Stomach (tissue), 9 donors: ENCODE results near the gene CTNND1. TPM values are rescaled to one million over a fixed set of nuclear protein-coding genes. Genes with fewer than 3 reads are reported as not detected.

Experiments
- DNase-seq, 2 donors: peaks; one replicate each; pipeline versions ENCODE4 v3.0.0 to v3.0.0-alpha.2; 2013 to 2019
- H3K27ac ChIP-seq, 5 donors: fragments of 200-600 bp in 4 of 5; sonication (generic) in 4 of 5; one replicate each; pipeline ENCODE4 v1.5.1; 2013 to 2019; ENCODE audit warnings: mild to moderate bottlenecking in 1 of 5, moderate library complexity in 1 of 5
- H3K27me3 ChIP-seq, 3 donors: fragments of 200-600 bp; sonication (generic); one replicate each; pipeline ENCODE4 v1.5.1; 2017 to 2019; ENCODE audit warnings: mixed run types in 1 of 3
- H3K36me3 ChIP-seq, 4 donors: fragments of 200-600 bp; sonication (generic); 1 replicate in 3 of 4; 2 replicates in 1 of 4; pipeline ENCODE4 v1.5.1; 2016 to 2019
- H3K4me1 ChIP-seq, 4 donors: fragments of 200-600 bp; sonication (generic); one replicate each; pipeline ENCODE4 v1.5.1; 2016 to 2019
- H3K4me3 ChIP-seq, 4 donors: fragments of 200-600 bp; sonication (generic) in 3 of 4; one replicate each; pipeline ENCODE4 v1.5.1; 2016 to 2019; ENCODE audit warnings: mild to moderate bottlenecking in 1 of 4
- H3K9me3 ChIP-seq, 4 donors: fragments of 200-600 bp; sonication (generic); one replicate each; pipeline ENCODE4 v1.5.1; 2016 to 2019
- EP300 ChIP-seq: sonication (generic); formaldehyde crosslinking; IDR thresholded peaks from one replicate; pipeline ENCODE4 v1.6.1; 2017; ENCODE audit warnings: antibody characterized with exemption
- POLR2A ChIP-seq, 4 donors: fragments of 450-650 bp; IDR thresholded peaks; one replicate each; pipeline ENCODE4 v1.6.1; 2016; ENCODE audit warnings: antibody characterized with exemption in 4 of 4, control low read depth in 2 of 4, mild to moderate bottlenecking in 1 of 4, moderate library complexity in 1 of 4
- POLR2AphosphoS5 ChIP-seq, 3 donors: sonication (generic); formaldehyde crosslinking; IDR thresholded peaks; one replicate each; pipeline ENCODE4 v1.6.1; 2016; ENCODE audit warnings: antibody characterized with exemption in 3 of 3
- WGBS, 5 donors: extraction: QIAGEN DNeasy Blood & Tissue Kit in 3 of 5; methylation state at CpG; one replicate each; pipeline versions ENCODE4 v1.1.5 to v1.1.7; 2013 to 2018; 5-methylcytosine and 5-hydroxymethylcytosine counted together
- intact Hi-C: fragments of 100-400 bp; cut with DNase I; formaldehyde crosslinking; loops from one replicate; pipeline ENCODE4 v1.15.1; 2023; ENCODE audit warnings: low total_unique reads
- polyA plus RNA-seq, 3 donors: library from polyadenylated mRNA; stranded (reverse); fragments of 200-250 nt; gene quantifications; one replicate each; pipeline ENCODE4 v1.2.3, GENCODE V29; 2013
- total RNA-seq, 5 donors: library from RNA; depleted of rRNA; stranded (reverse); fragments of >200 nt; gene quantifications; one replicate each; pipeline versions ENCODE4 v1.1.0 to v1.2.3, GENCODE V29; 2014 to 2016
- TF ChIP-seq, protein P1 (sequence below), 7 experiments: fragments of 450-650 bp in 4 of 7; fragments of 200-600 bp in 3 of 7; sonication (generic) in 3 of 7; IDR thresholded peaks; one replicate each; pipeline ENCODE4 v1.5.1; 2016 to 2019; ENCODE audit warnings: antibody characterized with exemption in 7 of 7, control low read depth in 2 of 7, mild to moderate bottlenecking in 1 of 7
- donor health status: healthy with polysubstance abuse.
- donor health status: Bipolar disorder and iron deficiency.
- donor health status: healthy.

Gene CTNND1
- total and polyA plus RNA-seq, 8 donors: 45.1 to 447 (median 126) TPM

DNA sequence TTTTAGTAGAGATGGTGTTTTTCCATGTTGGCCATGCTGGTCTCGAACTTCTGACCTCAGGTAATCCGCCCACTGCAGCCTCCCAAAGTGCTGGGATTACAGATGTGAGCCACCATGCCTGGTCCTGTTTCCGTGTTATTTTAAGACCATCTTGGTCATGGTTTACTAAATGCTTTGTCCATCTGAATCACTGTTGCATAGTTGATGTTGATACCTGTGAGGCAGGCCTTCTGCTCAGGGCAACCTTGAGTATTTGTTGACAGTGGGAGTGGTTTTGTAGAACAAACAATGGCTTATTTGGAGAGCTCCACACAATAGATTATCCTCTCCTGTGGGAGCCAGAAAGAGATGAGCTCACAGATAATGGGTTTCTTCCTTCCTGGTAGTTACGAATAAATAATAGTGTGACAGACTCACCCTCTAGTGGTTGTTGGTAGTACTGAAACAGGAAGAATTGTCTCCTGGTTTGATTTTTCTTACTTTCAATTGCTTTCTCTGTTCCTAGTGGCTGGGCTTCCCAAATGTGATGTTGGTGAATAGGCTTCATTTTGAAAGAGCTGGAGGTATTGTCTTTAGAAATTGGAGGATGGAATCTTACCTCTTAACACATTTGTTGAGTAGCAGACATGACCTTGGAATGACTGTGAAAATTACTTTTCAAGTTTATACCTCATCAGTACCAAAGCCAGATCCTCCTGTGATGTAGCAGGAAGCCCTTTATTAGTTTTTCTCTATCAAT lies 39.0 kb downstream of the CTNND1 start:
- peaks cover 66 to 74% (median 71%) of the 10 kb centered on the region in 4 donors for H3K36me3 ChIP-seq
- 40 to 53% (median 40%) methylated on average over 4 of the region's 4 CpGs for WGBS, 5 donors
- intact Hi-C loops: loop anchor here (5.0 kb wide), 1 partner anchor 48 kb away; the partner anchor contains the start of gene BTBD18
- DNase-seq: peak in 1 of 2 donors; percentile 88
- TF ChIP-seq POLR2A (IDR thresholded peaks at IDR 0.05) (no peak), POLR2AphosphoS5 (IDR thresholded peaks at IDR 0.05) (peak in 2 of 3 donors; percentile 43 to 88), EP300 (no peak)
- TF ChIP-seq, protein P1, sequence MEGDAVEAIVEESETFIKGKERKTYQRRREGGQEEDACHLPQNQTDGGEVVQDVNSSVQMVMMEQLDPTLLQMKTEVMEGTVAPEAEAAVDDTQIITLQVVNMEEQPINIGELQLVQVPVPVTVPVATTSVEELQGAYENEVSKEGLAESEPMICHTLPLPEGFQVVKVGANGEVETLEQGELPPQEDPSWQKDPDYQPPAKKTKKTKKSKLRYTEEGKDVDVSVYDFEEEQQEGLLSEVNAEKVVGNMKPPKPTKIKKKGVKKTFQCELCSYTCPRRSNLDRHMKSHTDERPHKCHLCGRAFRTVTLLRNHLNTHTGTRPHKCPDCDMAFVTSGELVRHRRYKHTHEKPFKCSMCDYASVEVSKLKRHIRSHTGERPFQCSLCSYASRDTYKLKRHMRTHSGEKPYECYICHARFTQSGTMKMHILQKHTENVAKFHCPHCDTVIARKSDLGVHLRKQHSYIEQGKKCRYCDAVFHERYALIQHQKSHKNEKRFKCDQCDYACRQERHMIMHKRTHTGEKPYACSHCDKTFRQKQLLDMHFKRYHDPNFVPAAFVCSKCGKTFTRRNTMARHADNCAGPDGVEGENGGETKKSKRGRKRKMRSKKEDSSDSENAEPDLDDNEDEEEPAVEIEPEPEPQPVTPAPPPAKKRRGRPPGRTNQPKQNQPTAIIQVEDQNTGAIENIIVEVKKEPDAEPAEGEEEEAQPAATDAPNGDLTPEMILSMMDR (IDR thresholded peaks at IDR 0.05): peak in 5 of 7 experiments; percentile 85 to 96 (median 89)
- peak overlapping the region; percentile 65 to 86 (median 80) for H3K27ac ChIP-seq
- H3K4me1 ChIP-seq: peaks cover 31 to 58% (median 49%) of the 10 kb centered on the region in 4 donors
- no peaks in the 10 kb centered on the region for H3K27me3 ChIP-seq
- H3K9me3 ChIP-seq: no peaks in the 10 kb centered on the region
- H3K4me3 ChIP-seq: no peak overlapping the region

GRCh38 chr11:57801183-57801485 lies 39.5 kb downstream of the CTNND1 start:
- DNase-seq: no peak
- peaks cover 31 to 62% (median 48%) of the 10 kb centered on the region in 4 donors for H3K4me1 ChIP-seq
- no peaks in the 10 kb centered on the region for H3K27me3 ChIP-seq
- intact Hi-C loops: loop anchor here (5.0 kb wide), 1 partner anchor 49 kb away; the partner anchor contains the start of gene BTBD18
- no peaks in the 10 kb centered on the region for H3K9me3 ChIP-seq
- H3K4me3 ChIP-seq: no peak overlapping the region
- TF ChIP-seq POLR2AphosphoS5 (IDR thresholded peaks at IDR 0.05) (no peak), EP300 (no peak), POLR2A (IDR thresholded peaks at IDR 0.05) (no peak)
- TF ChIP-seq, protein P1 (IDR thresholded peaks at IDR 0.05): no peak
- peak overlapping the region in 4 of 5 donors; percentile 77 to 86 (median 81) for H3K27ac ChIP-seq
- H3K36me3 ChIP-seq: peaks cover 66 to 74% (median 71%) of the 10 kb centered on the region in 4 donors

GRCh38 chr11:57802411-57802810 lies 40.8 kb downstream of the CTNND1 start:
- no peak for DNase-seq
- TF ChIP-seq, protein P1 (IDR thresholded peaks at IDR 0.05): no peak
- TF ChIP-seq EP300 (no peak), POLR2A (IDR thresholded peaks at IDR 0.05) (no peak), POLR2AphosphoS5 (IDR thresholded peaks at IDR 0.05) (no peak)
- Histone ChIP-seq H3K36me3 (peaks cover 66 to 74% (median 72%) of the 10 kb centered on the region in 4 donors), H3K4me3 (no peak overlapping the region), H3K27ac (peak overlapping the region in 1 of 5 donors; percentile 86), H3K4me1 (peaks cover 31 to 61% (median 47%) of the 10 kb centered on the region in 4 donors), H3K27me3 (no peaks in the 10 kb centered on the region), H3K9me3 (no peaks in the 10 kb centered on the region)
- intact Hi-C loops: loop anchor here (5.0 kb wide), 1 partner anchor 50 kb away; the partner anchor contains the start of gene BTBD18
- 61 to 69% (median 66%) methylated on average over 3 of the region's 3 CpGs for WGBS, 5 donors

DNA sequence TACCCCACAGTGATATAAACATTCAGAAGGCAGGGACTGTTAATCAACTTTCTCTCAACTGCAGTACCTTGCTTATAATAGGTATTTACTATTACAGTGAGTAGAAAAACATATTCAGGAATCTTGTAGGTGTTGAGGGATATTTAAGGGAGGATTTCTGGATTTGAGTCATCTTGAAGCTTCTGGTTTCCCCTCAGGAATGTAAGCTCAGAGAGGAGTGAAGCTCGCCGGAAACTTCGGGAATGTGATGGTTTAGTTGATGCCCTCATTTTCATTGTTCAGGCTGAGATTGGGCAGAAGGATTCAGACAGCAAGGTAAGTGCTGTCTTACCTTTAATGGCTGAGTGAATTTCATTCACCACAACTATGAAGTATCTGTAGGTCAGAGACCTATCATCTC lies 42.9 kb downstream of the CTNND1 start:
- no peaks in the 10 kb centered on the region for H3K9me3 ChIP-seq
- 80 to 93% (median 90%) methylated on average over 3 of the region's 3 CpGs for WGBS, 5 donors
- H3K36me3 ChIP-seq: peaks cover 79 to 82% (median 81%) of the 10 kb centered on the region in 4 donors
- TF ChIP-seq POLR2AphosphoS5 (IDR thresholded peaks at IDR 0.05) (no peak), EP300 (no peak), POLR2A (IDR thresholded peaks at IDR 0.05) (no peak)
- TF ChIP-seq, protein P1 (IDR thresholded peaks at IDR 0.05): no peak
- H3K4me1 ChIP-seq: peaks cover 20 to 40% (median 28%) of the 10 kb centered on the region in 4 donors
- intact Hi-C loops: loop anchor here (5.0 kb wide), 1 partner anchor 52 kb away; the partner anchor contains the start of gene BTBD18
- DNase-seq: no peak
- no peak overlapping the region for H3K4me3 ChIP-seq
- no peaks in the 10 kb centered on the region for H3K27me3 ChIP-seq
- no peak overlapping the region for H3K27ac ChIP-seq
